Measurements from ENCODE around the gene TRMO. TPM values are rescaled to one million over a fixed set of nuclear protein-coding genes. Genes with fewer than 3 reads are reported as not detected.

TRMO gene
- total and polyA plus RNA-seq, 9 of the 15 experiments (the other 6 are each of a cell fraction or from before 2014, with no cell fraction given): 5.6 to 22.4 (median 16.2) TPM

GRCh38 chr9:97900738-97901565 is 21.3 kb downstream of the TRMO start (continued):
- TF ChIP-seq, protein P1, sequence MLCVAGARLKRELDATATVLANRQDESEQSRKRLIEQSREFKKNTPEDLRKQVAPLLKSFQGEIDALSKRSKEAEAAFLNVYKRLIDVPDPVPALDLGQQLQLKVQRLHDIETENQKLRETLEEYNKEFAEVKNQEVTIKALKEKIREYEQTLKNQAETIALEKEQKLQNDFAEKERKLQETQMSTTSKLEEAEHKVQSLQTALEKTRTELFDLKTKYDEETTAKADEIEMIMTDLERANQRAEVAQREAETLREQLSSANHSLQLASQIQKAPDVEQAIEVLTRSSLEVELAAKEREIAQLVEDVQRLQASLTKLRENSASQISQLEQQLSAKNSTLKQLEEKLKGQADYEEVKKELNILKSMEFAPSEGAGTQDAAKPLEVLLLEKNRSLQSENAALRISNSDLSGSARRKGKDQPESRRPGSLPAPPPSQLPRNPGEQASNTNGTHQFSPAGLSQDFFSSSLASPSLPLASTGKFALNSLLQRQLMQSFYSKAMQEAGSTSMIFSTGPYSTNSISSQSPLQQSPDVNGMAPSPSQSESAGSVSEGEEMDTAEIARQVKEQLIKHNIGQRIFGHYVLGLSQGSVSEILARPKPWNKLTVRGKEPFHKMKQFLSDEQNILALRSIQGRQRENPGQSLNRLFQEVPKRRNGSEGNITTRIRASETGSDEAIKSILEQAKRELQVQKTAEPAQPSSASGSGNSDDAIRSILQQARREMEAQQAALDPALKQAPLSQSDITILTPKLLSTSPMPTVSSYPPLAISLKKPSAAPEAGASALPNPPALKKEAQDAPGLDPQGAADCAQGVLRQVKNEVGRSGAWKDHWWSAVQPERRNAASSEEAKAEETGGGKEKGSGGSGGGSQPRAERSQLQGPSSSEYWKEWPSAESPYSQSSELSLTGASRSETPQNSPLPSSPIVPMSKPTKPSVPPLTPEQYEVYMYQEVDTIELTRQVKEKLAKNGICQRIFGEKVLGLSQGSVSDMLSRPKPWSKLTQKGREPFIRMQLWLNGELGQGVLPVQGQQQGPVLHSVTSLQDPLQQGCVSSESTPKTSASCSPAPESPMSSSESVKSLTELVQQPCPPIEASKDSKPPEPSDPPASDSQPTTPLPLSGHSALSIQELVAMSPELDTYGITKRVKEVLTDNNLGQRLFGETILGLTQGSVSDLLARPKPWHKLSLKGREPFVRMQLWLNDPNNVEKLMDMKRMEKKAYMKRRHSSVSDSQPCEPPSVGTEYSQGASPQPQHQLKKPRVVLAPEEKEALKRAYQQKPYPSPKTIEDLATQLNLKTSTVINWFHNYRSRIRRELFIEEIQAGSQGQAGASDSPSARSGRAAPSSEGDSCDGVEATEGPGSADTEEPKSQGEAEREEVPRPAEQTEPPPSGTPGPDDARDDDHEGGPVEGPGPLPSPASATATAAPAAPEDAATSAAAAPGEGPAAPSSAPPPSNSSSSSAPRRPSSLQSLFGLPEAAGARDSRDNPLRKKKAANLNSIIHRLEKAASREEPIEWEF (CRISPR knock-in tag; IDR thresholded peaks at IDR 0.05): no peak
- TF ChIP-seq, protein P2, sequence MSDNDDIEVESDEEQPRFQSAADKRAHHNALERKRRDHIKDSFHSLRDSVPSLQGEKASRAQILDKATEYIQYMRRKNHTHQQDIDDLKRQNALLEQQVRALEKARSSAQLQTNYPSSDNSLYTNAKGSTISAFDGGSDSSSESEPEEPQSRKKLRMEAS (CRISPR knock-in tag; IDR thresholded peaks at IDR 0.05): no peak
- peak; percentile 54 to 80 (median 72) for TF ChIP-seq CTCF (IDR thresholded peaks at IDR 0.05 in 2 of 3, conservative IDR thresholded peaks at IDR 0.05 in 1 of 3; ENCODE audit: insufficient read depth in 2 of 3, low read depth in 1 of 3, low read length in 3 of 3)
- TF ChIP-seq ZNF551 (CRISPR knock-in tag; IDR thresholded peaks at IDR 0.05): no peak
